ENCODE measurements around the gene FADS3. TPM values are rescaled to one million over a fixed set of nuclear protein-coding genes. Genes with fewer than 3 reads are reported as not detected.

Gene FADS3
- total RNA-seq, 1 experiment from 2014 or later: 65.8 TPM

- Histone ChIP-seq H3K9ac (ENCODE audit: low read length) (no peak overlapping the region), H3K79me2 (ENCODE audit: insufficient read depth, low read length) (no peaks in the 10 kb centered on the region), H3K4me1 (ENCODE audit: control insufficient read depth in 1 of 2, insufficient read depth in 2 of 2, low read length in 2 of 2) (no peaks in the 10 kb centered on the region), H4K20me1 (ENCODE audit: insufficient read depth) (no peaks in the 10 kb centered on the region), H3K4me3 (replicated peaks in 1 of 2; ENCODE audit: low read depth in 1 of 2, low read length in 2 of 2) (no peak overlapping the region), H3K9me2 (ENCODE audit: insufficient read depth) (no peaks in the 10 kb centered on the region), H3K36me3 (ENCODE audit: control insufficient read depth in 1 of 2, insufficient read depth in 2 of 2, low read length in 2 of 2) (no peaks in the 10 kb centered on the region), H3K27me3 (ENCODE audit: insufficient read depth, low read length) (no peaks in the 10 kb centered on the region), H3K27ac (ENCODE audit: low read depth, low read length) (no peak overlapping the region), H3K9me3 (ENCODE audit: control insufficient read depth in 1 of 2, insufficient read depth in 1 of 2, low read depth in 1 of 2, low read length in 2 of 2) (no peaks in the 10 kb centered on the region), H3K4me2 (ENCODE audit: low read length) (no peak overlapping the region), H2AFZ (ENCODE audit: low read depth, low read length, poor library complexity, severe bottlenecking) (no peak overlapping the region)
- ChIA-PET RAD21 (ENCODE audit: low non-redundant PET in 1 of 2, low total read pairs in 2 of 2, uncharacterized antibody in 2 of 2, unreplicated experiment in 2 of 2) (no interaction called here), POLR2A (no interaction called here), CTCF (no interaction called here)
- intact Hi-C loops (cut with micrococcal nuclease): no loop called here
- BruUV-seq (replicated peaks): no TSS peak
- DNase-seq (ENCODE audit: low read depth, low spot score): no peak
- no peak for ATAC-seq
- TF ChIP-seq ZNF274 (IDR thresholded peaks at IDR 0.05; ENCODE audit: low read depth, low read length) (no peak), CBX3 (IDR thresholded peaks at IDR 0.05; ENCODE audit: low read depth) (no peak), CEBPB (IDR thresholded peaks at IDR 0.05; ENCODE audit: low read depth) (no peak), ELF1 (IDR thresholded peaks at IDR 0.05; ENCODE audit: borderline replicate concordance, low read depth) (no peak), POLR2A (IDR thresholded peaks at IDR 0.05; ENCODE audit: borderline replicate concordance, extremely low read depth, insufficient read depth, insufficient read length) (no peak)
Observed at GRCh38 chr11:61829806-61830205, 61.5 kb downstream of the FADS3 start.

- H3K27ac ChIP-seq (ENCODE audit: low read depth, low read length): no peak overlapping the region
- intact Hi-C loops (cut with micrococcal nuclease): no loop called here
- H3K79me2 ChIP-seq (ENCODE audit: insufficient read depth, low read length): no peaks in the 10 kb centered on the region
- no TSS peak for BruUV-seq (replicated peaks)
- no peak for DNase-seq (ENCODE audit: low read depth, low spot score)
- no peaks in the 10 kb centered on the region for H3K4me1 ChIP-seq (ENCODE audit: control insufficient read depth in 1 of 2, insufficient read depth in 2 of 2, low read length in 2 of 2)
- no peaks in the 10 kb centered on the region for H3K36me3 ChIP-seq (ENCODE audit: control insufficient read depth in 1 of 2, insufficient read depth in 2 of 2, low read length in 2 of 2)
- RAD21 ChIA-PET (ENCODE audit: low non-redundant PET in 1 of 2, low total read pairs in 2 of 2, uncharacterized antibody in 2 of 2, unreplicated experiment in 2 of 2): no interaction called here
- no peaks in the 10 kb centered on the region for H3K9me3 ChIP-seq (ENCODE audit: control insufficient read depth in 1 of 2, insufficient read depth in 1 of 2, low read depth in 1 of 2, low read length in 2 of 2)
- no peaks in the 10 kb centered on the region for H4K20me1 ChIP-seq (ENCODE audit: insufficient read depth)
- TF ChIP-seq YY1 (IDR thresholded peaks at IDR 0.05; ENCODE audit: extremely low read depth, insufficient replicate concordance, low read depth, low read length) (no peak), ZBTB33 (IDR thresholded peaks at IDR 0.05; ENCODE audit: extremely low read depth, insufficient replicate concordance, low read length) (no peak), ZFX (IDR thresholded peaks at IDR 0.05) (no peak), CEBPB (IDR thresholded peaks at IDR 0.05; ENCODE audit: low read depth) (no peak), CBX3 (IDR thresholded peaks at IDR 0.05; ENCODE audit: low read depth) (no peak), MAX (IDR thresholded peaks at IDR 0.05) (no peak), POLR2AphosphoS5 (IDR thresholded peaks at IDR 0.05; ENCODE audit: low read depth, low read length) (no peak), JUND (IDR thresholded peaks at IDR 0.05) (no peak), CTCF (IDR thresholded peaks at IDR 0.05 in 2 of 3, conservative IDR thresholded peaks at IDR 0.05 in 1 of 3; ENCODE audit: borderline replicate concordance in 1 of 3, insufficient read depth in 1 of 3, low read depth in 2 of 3, low read length in 2 of 3) (no peak)
- CTCF ChIA-PET: no interaction called here
- no peak overlapping the region for H3K4me3 ChIP-seq (replicated peaks in 1 of 2; ENCODE audit: low read depth in 1 of 2, low read length in 2 of 2)
- no peak overlapping the region for H3K4me2 ChIP-seq (ENCODE audit: low read length)
- no peaks in the 10 kb centered on the region for H3K27me3 ChIP-seq (ENCODE audit: insufficient read depth, low read length)
- H3K9ac ChIP-seq (ENCODE audit: low read length): no peak overlapping the region
- ATAC-seq: no peak
- POLR2A ChIA-PET: no interaction called here
- no peak overlapping the region for H2AFZ ChIP-seq (ENCODE audit: low read depth, low read length, poor library complexity, severe bottlenecking)
- H3K9me2 ChIP-seq (ENCODE audit: insufficient read depth): no peaks in the 10 kb centered on the region
Observed at GRCh38 chr11:61828629-61829407, 62.5 kb downstream of the FADS3 start.

Measured in HCT116 (cell line).